Measurements from ENCODE around the gene RDX.

DNA sequence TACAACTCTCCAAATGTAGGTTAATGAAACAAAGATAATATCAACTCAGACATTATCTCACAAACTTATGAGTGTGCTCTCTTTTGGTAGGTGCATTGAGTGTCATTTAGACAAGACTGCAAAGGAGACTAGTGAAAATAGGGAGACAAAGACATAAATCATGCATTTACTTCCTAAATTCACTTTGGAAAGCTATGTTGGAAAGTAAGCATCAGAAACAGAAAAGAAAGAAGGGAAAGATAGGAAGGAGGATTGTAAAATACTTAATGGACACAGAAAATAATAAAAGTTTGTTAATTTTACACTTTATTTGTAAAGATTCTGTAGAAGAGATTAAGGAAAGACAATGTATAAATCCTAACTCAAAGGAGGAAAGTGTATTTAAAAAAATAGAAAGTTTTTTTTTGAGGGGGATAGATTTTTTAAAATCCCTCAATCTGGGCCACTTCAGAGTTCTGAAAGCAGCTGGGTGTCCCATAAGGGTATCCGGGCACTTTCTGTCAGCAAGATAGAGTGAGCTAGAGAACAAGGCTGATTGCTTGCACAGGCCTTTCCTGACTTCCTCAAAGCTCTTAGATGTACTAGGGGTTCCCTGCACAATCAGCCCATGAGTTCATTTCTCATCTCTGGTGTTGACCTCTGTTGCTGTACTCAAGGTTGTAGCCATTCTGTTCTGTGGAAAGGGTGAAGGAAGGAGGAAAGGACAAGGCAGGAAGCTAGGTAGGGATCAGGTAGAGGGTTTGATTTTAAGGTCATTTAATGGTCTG is 22.4 kb upstream of the RDX start:
- TF ChIP-seq EP300 (IDR thresholded peaks at IDR 0.05) (no peak), MAZ (IDR thresholded peaks at IDR 0.05; ENCODE audit: borderline replicate concordance, low read depth, low read length) (no peak), HOXA7 (CRISPR knock-in tag; IDR thresholded peaks at IDR 0.05) (no peak), KDM5A (IDR thresholded peaks at IDR 0.05) (no peak), POLR2A (IDR thresholded peaks at IDR 0.05; ENCODE audit: low read length) (no peak)
- TF ChIP-seq, protein P1, sequence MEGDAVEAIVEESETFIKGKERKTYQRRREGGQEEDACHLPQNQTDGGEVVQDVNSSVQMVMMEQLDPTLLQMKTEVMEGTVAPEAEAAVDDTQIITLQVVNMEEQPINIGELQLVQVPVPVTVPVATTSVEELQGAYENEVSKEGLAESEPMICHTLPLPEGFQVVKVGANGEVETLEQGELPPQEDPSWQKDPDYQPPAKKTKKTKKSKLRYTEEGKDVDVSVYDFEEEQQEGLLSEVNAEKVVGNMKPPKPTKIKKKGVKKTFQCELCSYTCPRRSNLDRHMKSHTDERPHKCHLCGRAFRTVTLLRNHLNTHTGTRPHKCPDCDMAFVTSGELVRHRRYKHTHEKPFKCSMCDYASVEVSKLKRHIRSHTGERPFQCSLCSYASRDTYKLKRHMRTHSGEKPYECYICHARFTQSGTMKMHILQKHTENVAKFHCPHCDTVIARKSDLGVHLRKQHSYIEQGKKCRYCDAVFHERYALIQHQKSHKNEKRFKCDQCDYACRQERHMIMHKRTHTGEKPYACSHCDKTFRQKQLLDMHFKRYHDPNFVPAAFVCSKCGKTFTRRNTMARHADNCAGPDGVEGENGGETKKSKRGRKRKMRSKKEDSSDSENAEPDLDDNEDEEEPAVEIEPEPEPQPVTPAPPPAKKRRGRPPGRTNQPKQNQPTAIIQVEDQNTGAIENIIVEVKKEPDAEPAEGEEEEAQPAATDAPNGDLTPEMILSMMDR (IDR thresholded peaks at IDR 0.05) = no peak

Measured in A549 (cell line).